Right hindlimb (tissue), 1 donor: ENCODE results near the gene REN.

Experiments used
- DNase-seq: peaks from one replicate; pipeline ENCODE4 v3.0.0-alpha.2; 2018

REN gene

DNA sequence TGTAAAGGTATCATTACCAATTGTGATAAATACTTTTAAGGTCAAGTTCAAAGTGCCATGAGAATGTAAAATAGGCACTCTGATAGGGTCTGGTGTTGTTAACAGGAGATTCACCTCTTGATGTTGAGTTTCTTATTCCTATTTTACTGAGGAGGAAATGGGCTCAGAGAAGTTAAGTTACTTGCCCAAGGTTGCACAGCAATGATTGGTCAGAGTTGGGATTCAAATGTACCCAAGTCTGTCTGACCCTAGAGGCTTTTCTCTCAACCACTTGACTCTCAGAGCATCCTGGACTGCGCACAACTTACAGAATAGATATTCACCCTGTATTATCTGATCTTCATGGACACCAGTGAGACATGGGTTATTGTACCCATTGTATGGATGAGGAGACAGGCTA, 59.3 kb downstream of the REN start:
- DNase-seq, result no peak

DNA sequence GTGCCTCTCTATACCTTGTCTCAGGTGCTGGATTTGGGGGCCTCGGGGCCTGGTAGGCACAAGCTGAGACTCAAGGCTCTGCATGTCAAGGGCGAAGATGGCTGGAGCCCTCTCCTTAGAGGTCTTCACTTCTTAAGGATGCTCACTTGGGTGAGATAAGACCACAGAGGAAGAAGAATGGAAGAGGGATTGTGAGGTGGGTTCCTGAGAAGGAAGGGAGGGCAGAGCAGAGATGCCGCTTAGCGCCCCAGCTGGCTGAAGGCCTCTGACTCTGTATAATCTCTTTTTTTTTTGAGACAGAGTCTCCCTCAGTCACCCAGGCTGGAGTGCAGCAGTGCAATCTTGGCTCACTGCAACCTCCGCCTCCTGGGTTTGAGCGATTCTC, 61.0 kb downstream of the REN start:
- no peak for DNase-seq
